DOHH2 (cell line): ENCODE measurements around the gene OR2T4.

Experiments
- H3F3A ChIP-seq: fragments of 200-600 bp; sonication (generic), shearing (Covaris generic); 2 replicates; pipeline ENCODE4 v1.6.0; 2016; ENCODE audit warnings: antibody characterized with exemption, mild to moderate bottlenecking; ENCODE audit not compliant: control insufficient read depth, insufficient read depth
- H3K27ac ChIP-seq: fragments of 200-600 bp; sonication (generic); 2 replicates; pipeline ENCODE4 v1.5.1; 2014; ENCODE audit warnings: low read depth, mild to moderate bottlenecking, low read length, moderate library complexity
- H3K27me3 ChIP-seq: fragments of 200-600 bp; sonication (generic); 2 replicates; pipeline ENCODE4 v1.6.1; 2014; ENCODE audit warnings: mild to moderate bottlenecking, low read length, mixed read lengths; ENCODE audit not compliant: control insufficient read depth
- H3K36me3 ChIP-seq: fragments of 200-600 bp; sonication (generic); 2 replicates; pipeline ENCODE4 v1.6.1; 2014; ENCODE audit warnings: mild to moderate bottlenecking, low read length, moderate library complexity, mixed read lengths; ENCODE audit not compliant: control insufficient read depth
- H3K4me1 ChIP-seq: fragments of 200-600 bp; sonication (generic); 2 replicates; pipeline ENCODE4 v1.6.1; 2014; ENCODE audit warnings: mild to moderate bottlenecking, low read length, mixed read lengths; ENCODE audit not compliant: control insufficient read depth
- H3K4me2 ChIP-seq: fragments of 200-600 bp; sonication (generic); 2 replicates; pipeline ENCODE4 v1.6.0; 2014; ENCODE audit warnings: mild to moderate bottlenecking, low read length, moderate library complexity
- H3K4me3 ChIP-seq: fragments of 200-600 bp; sonication (generic); 2 replicates; pipeline ENCODE4 v1.5.1; 2014; ENCODE audit warnings: mild to moderate bottlenecking, low read length, mixed read lengths
- H3K79me2 ChIP-seq: fragments of 200-600 bp; sonication (generic); 2 replicates; pipeline ENCODE4 v1.6.1; 2014; ENCODE audit warnings: mild to moderate bottlenecking, low read length, mixed read lengths; ENCODE audit not compliant: control insufficient read depth
- H3K9me2 ChIP-seq: fragments of 200-600 bp; sonication (generic); replicated peaks from 2 replicates; pipeline ENCODE4 v1.6.1; 2014; ENCODE audit warnings: mild to moderate bottlenecking, low read length, mixed read lengths; ENCODE audit not compliant: control insufficient read depth
- H3K9me3 ChIP-seq: fragments of 200-600 bp; sonication (generic); 2 replicates; pipeline ENCODE4 v1.6.1; 2014; ENCODE audit warnings: antibody characterized with exemption, low read length, mixed read lengths; ENCODE audit not compliant: control insufficient read depth, insufficient read depth
- H4K20me1 ChIP-seq: fragments of 200-600 bp; sonication (generic); 2 replicates; pipeline ENCODE4 v1.6.0; 2014; ENCODE audit warnings: low read depth, mild to moderate bottlenecking, antibody characterized with exemption, low read length, moderate library complexity; ENCODE audit not compliant: control insufficient read depth, insufficient read depth
- EZH2phosphoT487 ChIP-seq: fragments of 200-600 bp; sonication (generic); IDR thresholded peaks from 2 replicates; pipeline ENCODE4 v1.6.1; 2017; ENCODE audit warnings: borderline replicate concordance, mild to moderate bottlenecking, antibody characterized with exemption, low read length, moderate library complexity, mixed read lengths
- TF ChIP-seq, protein P1 (sequence below): fragments of 200-600 bp; sonication (generic); IDR thresholded peaks from one replicate; pipeline ENCODE4 v1.5.1; 2014; ENCODE audit warnings: antibody characterized with exemption, mild to moderate bottlenecking, low read depth, low read length; ENCODE audit not compliant: poor library complexity, severe bottlenecking

OR2T4 gene

DNA sequence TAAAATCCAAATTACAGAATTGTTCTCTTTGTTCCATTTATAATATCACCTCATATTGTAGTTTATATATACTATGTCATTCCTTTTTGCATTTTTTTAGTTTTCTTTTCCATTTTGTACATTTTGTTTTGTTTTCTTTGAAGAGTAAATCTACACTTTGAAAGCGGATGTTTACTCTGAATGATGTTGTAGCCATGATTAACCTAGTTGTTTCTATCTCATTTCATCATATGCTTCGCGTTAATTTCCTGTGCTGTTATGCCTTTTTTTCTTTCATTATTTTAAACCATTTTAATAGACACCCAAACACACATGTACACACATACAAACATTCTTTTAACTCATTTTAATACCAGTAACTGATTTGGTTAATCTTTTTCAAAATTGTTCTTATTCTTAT, 19.4 kb downstream of the OR2T4 start:
- no peaks in the 10 kb centered on the region for H3K9me3 ChIP-seq
- no peaks in the 10 kb centered on the region for H3K9me2 ChIP-seq
- H3K27ac ChIP-seq = no peak overlapping the region
- no peaks in the 10 kb centered on the region for H3K79me2 ChIP-seq
- no peak overlapping the region for H3K4me3 ChIP-seq
- no peaks in the 10 kb centered on the region for H3K4me1 ChIP-seq
- no peaks in the 10 kb centered on the region for H3K27me3 ChIP-seq
- H3F3A ChIP-seq = no peaks in the 10 kb centered on the region
- no peaks in the 10 kb centered on the region for H3K36me3 ChIP-seq
- no peak overlapping the region for H3K4me2 ChIP-seq
- H4K20me1 ChIP-seq = no peaks in the 10 kb centered on the region
- TF ChIP-seq, protein P1, sequence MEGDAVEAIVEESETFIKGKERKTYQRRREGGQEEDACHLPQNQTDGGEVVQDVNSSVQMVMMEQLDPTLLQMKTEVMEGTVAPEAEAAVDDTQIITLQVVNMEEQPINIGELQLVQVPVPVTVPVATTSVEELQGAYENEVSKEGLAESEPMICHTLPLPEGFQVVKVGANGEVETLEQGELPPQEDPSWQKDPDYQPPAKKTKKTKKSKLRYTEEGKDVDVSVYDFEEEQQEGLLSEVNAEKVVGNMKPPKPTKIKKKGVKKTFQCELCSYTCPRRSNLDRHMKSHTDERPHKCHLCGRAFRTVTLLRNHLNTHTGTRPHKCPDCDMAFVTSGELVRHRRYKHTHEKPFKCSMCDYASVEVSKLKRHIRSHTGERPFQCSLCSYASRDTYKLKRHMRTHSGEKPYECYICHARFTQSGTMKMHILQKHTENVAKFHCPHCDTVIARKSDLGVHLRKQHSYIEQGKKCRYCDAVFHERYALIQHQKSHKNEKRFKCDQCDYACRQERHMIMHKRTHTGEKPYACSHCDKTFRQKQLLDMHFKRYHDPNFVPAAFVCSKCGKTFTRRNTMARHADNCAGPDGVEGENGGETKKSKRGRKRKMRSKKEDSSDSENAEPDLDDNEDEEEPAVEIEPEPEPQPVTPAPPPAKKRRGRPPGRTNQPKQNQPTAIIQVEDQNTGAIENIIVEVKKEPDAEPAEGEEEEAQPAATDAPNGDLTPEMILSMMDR = no peak
- no peak for TF ChIP-seq EZH2phosphoT487

DNA sequence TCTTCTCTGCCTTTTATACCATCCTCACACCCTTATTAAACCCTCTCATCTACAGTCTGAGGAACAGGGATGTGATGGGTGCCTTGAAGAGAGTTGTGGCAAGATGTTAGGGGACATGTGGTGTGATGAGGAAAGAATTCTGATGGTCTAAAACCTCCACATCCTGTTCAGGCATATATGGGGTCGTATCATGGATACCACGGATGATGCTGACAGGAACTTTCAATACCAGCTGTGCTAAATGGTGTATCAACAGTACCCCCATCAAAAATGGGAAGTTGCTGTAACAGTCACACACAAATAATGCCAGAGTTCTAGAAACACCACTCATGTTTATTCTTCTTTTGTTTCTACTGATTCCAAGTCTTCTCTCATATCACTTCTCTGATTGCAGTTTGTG, 27.0 kb downstream of the OR2T4 start:
- no peaks in the 10 kb centered on the region for H3K36me3 ChIP-seq
- H3K4me1 ChIP-seq = no peaks in the 10 kb centered on the region
- no peaks in the 10 kb centered on the region for H3K9me3 ChIP-seq
- H3K4me2 ChIP-seq = no peak overlapping the region
- H4K20me1 ChIP-seq = no peaks in the 10 kb centered on the region
- H3K4me3 ChIP-seq = no peak overlapping the region
- no peaks in the 10 kb centered on the region for H3K9me2 ChIP-seq
- H3K27ac ChIP-seq = no peak overlapping the region
- no peaks in the 10 kb centered on the region for H3K27me3 ChIP-seq
- H3F3A ChIP-seq = no peaks in the 10 kb centered on the region
- no peak for TF ChIP-seq EZH2phosphoT487
- TF ChIP-seq, protein P1 = no peak
- no peaks in the 10 kb centered on the region for H3K79me2 ChIP-seq

DNA sequence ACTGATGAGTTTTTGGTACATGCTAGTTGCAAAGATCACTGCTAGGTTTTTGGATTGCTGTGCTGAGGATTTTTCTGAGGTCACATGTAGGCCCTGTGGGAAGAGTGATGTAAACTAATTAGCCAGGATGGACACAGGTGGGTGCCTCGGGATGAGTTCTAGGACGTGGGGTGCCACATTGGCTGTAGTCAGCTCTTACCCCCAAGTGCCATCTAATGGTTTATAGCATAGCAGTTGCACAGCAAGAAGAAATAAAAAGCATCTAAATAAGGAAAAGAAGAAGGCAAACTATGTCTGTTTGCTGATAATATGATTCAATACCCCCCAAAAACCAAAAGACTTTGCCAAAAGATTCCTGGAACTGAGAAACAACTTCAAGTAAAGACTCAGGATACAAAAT, 31.6 kb downstream of the OR2T4 start:
- H3K4me3 ChIP-seq = no peak overlapping the region
- H3K4me2 ChIP-seq = no peak overlapping the region
- no peaks in the 10 kb centered on the region for H3K27me3 ChIP-seq
- H4K20me1 ChIP-seq = no peaks in the 10 kb centered on the region
- no peaks in the 10 kb centered on the region for H3K4me1 ChIP-seq
- H3K27ac ChIP-seq = no peak overlapping the region
- H3K36me3 ChIP-seq = no peaks in the 10 kb centered on the region
- no peaks in the 10 kb centered on the region for H3F3A ChIP-seq
- no peaks in the 10 kb centered on the region for H3K9me3 ChIP-seq
- no peaks in the 10 kb centered on the region for H3K79me2 ChIP-seq
- no peak for TF ChIP-seq EZH2phosphoT487
- TF ChIP-seq, protein P1 = no peak
- H3K9me2 ChIP-seq = no peaks in the 10 kb centered on the region

DNA sequence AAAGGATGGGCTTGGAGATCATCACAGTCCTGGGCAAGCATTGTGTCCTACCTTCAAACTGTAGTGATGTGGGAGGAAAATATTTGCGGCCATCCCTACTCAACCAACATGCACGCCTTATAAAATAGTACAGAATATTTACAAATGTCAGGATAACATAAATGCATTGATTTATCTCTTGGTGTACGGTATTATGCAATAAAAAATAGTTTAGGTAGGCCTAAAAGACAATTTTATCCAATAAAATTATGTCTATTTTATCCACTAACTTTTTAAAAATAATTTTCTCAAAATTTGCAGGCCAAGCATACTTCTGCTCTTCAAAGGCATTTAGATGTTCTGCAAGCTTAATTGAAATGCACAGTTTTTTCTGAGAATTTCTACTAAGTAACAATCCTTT, 41.3 kb downstream of the OR2T4 start, which contains the start of gene OR2T1:
Gene OR2T1, plus strand, starts transcription at position 301 of the 400 bp plus-strand sequence. CDS start 3,100 bp downstream, outside the sequence.
- H3K4me3 ChIP-seq = no peak within 1 kb of the TSS
- H3F3A ChIP-seq = peaks cover 5% of the 10 kb centered on the region
- H3K79me2 ChIP-seq = no peaks in the 10 kb centered on the region
- no peaks in the 10 kb centered on the region for H3K27me3 ChIP-seq
- no peaks in the 10 kb centered on the region for H3K36me3 ChIP-seq
- no peaks in the 10 kb centered on the region for H3K9me2 ChIP-seq
- no peaks in the 10 kb centered on the region for H3K4me1 ChIP-seq
- TF ChIP-seq, protein P1 = no peak
- no peak for TF ChIP-seq EZH2phosphoT487
- H4K20me1 ChIP-seq = no peaks in the 10 kb centered on the region
- no peak within 1 kb of the TSS for H3K27ac ChIP-seq
- H3K9me3 ChIP-seq = no peaks in the 10 kb centered on the region
- no peak within 1 kb of the TSS for H3K4me2 ChIP-seq
